BLaER1 treated with 17β-estradiol and CSF1 and Interleukin-3, amounts not matched to agents 10 nM and 100 nM (cell line): ENCODE measurements around the gene COA1.
"Not testable (repeated sequence)": the region's sequence is repeated elsewhere in the genome, so short reads cannot be mapped to it uniquely, and the experiment has no call there.

Source experiments
- H3K27ac ChIP-seq, 11 experiments: shearing (Covaris generic); formaldehyde crosslinking; 2 replicates each; pipeline ENCODE4 v1.8.1; 2022
- H3K27me3 ChIP-seq, 11 experiments: shearing (Covaris generic); formaldehyde crosslinking; 2 replicates each; pipeline ENCODE4 v1.8.1; 2022
- H3K36me3 ChIP-seq, 11 experiments: shearing (Covaris generic); formaldehyde crosslinking; 2 replicates each; pipeline ENCODE4 v1.8.1; 2022
- H3K4me1 ChIP-seq, 10 experiments: shearing (Covaris generic); formaldehyde crosslinking; 2 replicates each; pipeline ENCODE4 v1.8.1; 2022
- H3K4me2 ChIP-seq, 11 experiments: shearing (Covaris generic); formaldehyde crosslinking; 2 replicates each; pipeline ENCODE4 v1.8.1; 2022
- H3K4me3 ChIP-seq, 10 experiments: shearing (Covaris generic); formaldehyde crosslinking; 2 replicates each; pipeline ENCODE4 v1.8.1; 2022
- H3K9ac ChIP-seq, 11 experiments: shearing (Covaris generic); formaldehyde crosslinking; 2 replicates each; pipeline ENCODE4 v1.8.1; 2022
- H3K9me3 ChIP-seq, 11 experiments: shearing (Covaris generic); formaldehyde crosslinking; replicated peaks in 1 of 11; 2 replicates each; pipeline ENCODE4 v1.8.1; 2022
- H4K20me1 ChIP-seq, 11 experiments: shearing (Covaris generic); formaldehyde crosslinking; 2 replicates each; pipeline ENCODE4 v1.8.1; 2022
- Cebpa-rat ChIP-seq, 11 experiments: shearing (Covaris generic); IDR thresholded peaks; 2 replicates each; pipeline ENCODE4 v1.8.1; 2022

Gene COA1

GRCh38 chr7:43612599-43613589 lies 116.4 kb downstream of the COA1 start:
- H3K4me3 ChIP-seq, result no peak overlapping the region
- no peak overlapping the region for H3K9ac ChIP-seq
- H3K36me3 ChIP-seq, result peaks cover 72 to 100% (median 81%) of the 10 kb centered on the region in 11 experiments
- H3K27ac ChIP-seq, result no peak overlapping the region
- no peak for TF ChIP-seq Cebpa-rat (IDR thresholded peaks at IDR 0.05)
- no peaks in the 10 kb centered on the region for H3K4me1 ChIP-seq
- 0 out of 22 replicates have a peak, but pooled peaks cover 0 to 5% (median 0%) of the 10 kb centered on the region in 11 experiments for H3K9me3 ChIP-seq
- H4K20me1 ChIP-seq, result peaks cover 0 to 53% (median 0%) of the 10 kb centered on the region in 11 experiments; a peak in 4 of 22 replicates
- H3K27me3 ChIP-seq, result no peaks in the 10 kb centered on the region
- H3K4me2 ChIP-seq, result no peak overlapping the region

- Histone ChIP-seq H3K9me3 (0 out of 22 replicates have a peak, but pooled peaks cover 0 to 5% (median 0%) of the 10 kb centered on the region in 11 experiments), H3K27me3 (no peaks in the 10 kb centered on the region), H3K4me3 (no peak overlapping the region), H3K36me3 (peaks cover 68 to 100% (median 79%) of the 10 kb centered on the region in 11 experiments), H3K4me1 (no peaks in the 10 kb centered on the region), H3K27ac (no peak overlapping the region), H3K4me2 (no peak overlapping the region), H3K9ac (no peak overlapping the region), H4K20me1 (peaks cover 0 to 47% (median 0%) of the 10 kb centered on the region in 11 experiments; a peak in 4 of 22 replicates)
- TF ChIP-seq Cebpa-rat (IDR thresholded peaks at IDR 0.05), result no peak
Observed at GRCh38 chr7:43612128-43612527, 117.2 kb downstream of the COA1 start.

DNA sequence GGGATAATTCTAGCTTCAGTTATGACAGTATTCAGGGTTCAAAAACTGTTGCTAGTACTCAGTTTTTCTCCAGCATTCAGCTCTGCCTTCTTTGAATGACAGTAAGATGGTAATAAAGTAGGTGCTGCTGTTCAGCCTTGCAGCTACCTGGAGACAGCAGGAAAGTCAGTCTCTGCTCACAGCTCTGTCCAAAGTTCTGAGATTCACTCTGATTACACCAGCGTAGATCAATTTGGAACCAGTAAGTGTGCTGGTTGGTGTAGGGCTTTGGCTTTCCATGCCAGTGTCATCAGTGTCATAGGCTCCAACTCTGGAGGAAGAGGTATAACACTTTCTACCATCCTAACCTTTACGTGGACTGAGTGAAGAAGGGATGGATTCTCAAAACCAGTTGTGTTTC lies 120.2 kb downstream of the COA1 start:
- H4K20me1 ChIP-seq, result peaks cover 0 to 52% (median 6%) of the 10 kb centered on the region in 11 experiments; a peak in 10 of 22 replicates
- no peaks in the 10 kb centered on the region for H3K4me1 ChIP-seq
- H3K27me3 ChIP-seq, result no peaks in the 10 kb centered on the region
- H3K9ac ChIP-seq, result no peak overlapping the region
- H3K36me3 ChIP-seq, result peaks cover 46 to 87% (median 66%) of the 10 kb centered on the region in 11 experiments
- no peak overlapping the region for H3K4me2 ChIP-seq
- no peak overlapping the region for H3K4me3 ChIP-seq
- no peak overlapping the region for H3K27ac ChIP-seq
- TF ChIP-seq Cebpa-rat (IDR thresholded peaks at IDR 0.05), result no peak
- no peaks in the 10 kb centered on the region for H3K9me3 ChIP-seq

DNA sequence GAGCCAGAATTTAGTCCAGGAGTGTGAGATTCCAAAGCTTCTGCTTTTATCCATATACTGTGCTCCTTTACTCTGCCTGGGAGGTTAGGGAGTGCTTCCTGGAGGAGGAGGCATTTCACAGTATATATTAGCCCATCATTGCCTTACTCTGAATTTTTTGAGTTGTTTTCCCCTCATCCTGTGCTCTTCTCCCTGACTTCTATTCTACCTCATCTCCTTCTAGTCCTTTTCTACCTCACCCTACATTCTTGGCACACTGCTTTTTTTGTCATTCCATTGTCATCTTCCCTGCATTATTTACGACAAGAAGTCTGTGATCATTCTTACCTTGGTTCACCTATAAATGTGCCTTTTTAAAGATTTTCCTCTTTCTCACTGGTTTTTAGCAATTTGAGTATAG lies 125.1 kb downstream of the COA1 start:
- no peaks in the 10 kb centered on the region for H3K27me3 ChIP-seq
- H3K4me2 ChIP-seq, result no peak overlapping the region
- H3K27ac ChIP-seq, result no peak overlapping the region
- no peak overlapping the region for H3K9ac ChIP-seq
- TF ChIP-seq Cebpa-rat (IDR thresholded peaks at IDR 0.05), result no peak
- no peaks in the 10 kb centered on the region; a peak in 1 of 20 replicates for H3K4me1 ChIP-seq
- no peak overlapping the region for H3K4me3 ChIP-seq
- peaks cover 19 to 83% (median 48%) of the 10 kb centered on the region in 11 experiments for H3K36me3 ChIP-seq
- peaks cover 0 to 70% (median 16%) of the 10 kb centered on the region in 11 experiments; a peak in 10 of 22 replicates for H4K20me1 ChIP-seq
- no peaks in the 10 kb centered on the region for H3K9me3 ChIP-seq

GRCh38 chr7:43602256-43602655 lies 127.1 kb downstream of the COA1 start:
- Histone ChIP-seq H3K4me3 (no peak overlapping the region), H3K36me3 (peaks cover 29 to 83% (median 50%) of the 10 kb centered on the region in 11 experiments), H3K9ac (no peak overlapping the region), H3K4me2 (no peak overlapping the region), H3K27me3 (no peaks in the 10 kb centered on the region), H3K27ac (no peak overlapping the region), H3K9me3 (no peaks in the 10 kb centered on the region), H3K4me1 (no peaks in the 10 kb centered on the region; a peak in 1 of 20 replicates), H4K20me1 (peaks cover 0 to 66% (median 16%) of the 10 kb centered on the region in 11 experiments; a peak in 12 of 22 replicates)
- TF ChIP-seq Cebpa-rat (IDR thresholded peaks at IDR 0.05), result no peak

DNA sequence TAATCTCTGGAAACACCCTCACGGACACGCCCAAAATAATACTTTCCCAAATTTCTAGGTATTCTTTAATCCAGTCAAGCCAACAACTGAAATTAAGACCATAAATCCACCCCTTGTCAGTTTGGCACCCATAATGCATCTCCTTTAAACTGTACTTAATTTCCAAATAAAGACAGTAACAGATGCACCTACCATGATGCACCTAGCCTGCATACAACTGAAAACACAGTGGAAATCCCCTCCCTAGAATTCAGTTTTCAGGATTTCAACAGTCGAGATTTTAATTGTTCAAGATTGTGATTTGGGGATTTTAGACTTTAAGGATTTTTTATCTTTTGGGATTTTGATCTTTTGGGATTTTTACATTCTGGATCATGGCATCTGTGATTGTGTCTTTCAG lies 129.3 kb downstream of the COA1 start:
- no peak for TF ChIP-seq Cebpa-rat (IDR thresholded peaks at IDR 0.05)
- no peak overlapping the region for H3K4me3 ChIP-seq
- peaks cover 0 to 72% (median 26%) of the 10 kb centered on the region in 11 experiments; a peak in 11 of 22 replicates for H4K20me1 ChIP-seq
- no peak overlapping the region for H3K27ac ChIP-seq
- no peaks in the 10 kb centered on the region for H3K9me3 ChIP-seq
- H3K9ac ChIP-seq, result no peak overlapping the region
- no peaks in the 10 kb centered on the region for H3K27me3 ChIP-seq
- peaks cover 40 to 89% (median 63%) of the 10 kb centered on the region in 11 experiments for H3K36me3 ChIP-seq
- H3K4me2 ChIP-seq, result no peak overlapping the region
- H3K4me1 ChIP-seq, result no peaks in the 10 kb centered on the region; a peak in 1 of 20 replicates

GRCh38 chr7:43596426-43596825 lies 132.9 kb downstream of the COA1 start:
- H3K4me3 ChIP-seq, H3K4me1 ChIP-seq, H3K9ac ChIP-seq, H3K27ac ChIP-seq, H3K4me2 ChIP-seq, H3K9me3 ChIP-seq, H3K27me3 ChIP-seq: not testable (repeated sequence)
- Histone ChIP-seq H4K20me1 (peaks cover 13 to 72% (median 41%) of the 10 kb centered on the region in 11 experiments; a peak in 20 of 22 replicates), H3K36me3 (peaks cover 40 to 56% (median 51%) of the 10 kb centered on the region in 11 experiments)

DNA sequence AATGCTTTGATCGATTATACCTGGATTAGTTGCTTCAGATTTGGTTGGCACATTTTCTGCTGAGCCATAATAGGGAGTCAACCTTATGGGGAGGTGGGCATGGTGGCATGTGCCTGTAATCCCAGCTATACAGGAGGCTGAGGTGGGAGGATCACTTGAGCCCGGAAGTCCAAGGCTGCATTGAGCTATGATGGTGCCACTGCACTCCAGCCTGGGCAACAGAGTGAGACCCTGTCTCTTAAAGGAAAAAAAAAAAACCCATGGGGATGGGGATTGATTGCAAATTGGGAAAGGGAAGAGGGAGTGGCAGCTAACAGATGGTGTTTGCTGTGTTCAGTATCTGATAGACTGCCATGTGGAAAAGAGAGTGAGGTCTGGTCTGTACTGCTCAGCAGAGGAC lies 135.3 kb downstream of the COA1 start:
- no peak for TF ChIP-seq Cebpa-rat (IDR thresholded peaks at IDR 0.05)
- Histone ChIP-seq H4K20me1 (peaks cover 28 to 84% (median 64%) of the 10 kb centered on the region in 11 experiments; a peak in 21 of 22 replicates), H3K27ac (no peak overlapping the region), H3K4me1 (peaks cover 0 to 10% (median 4%) of the 10 kb centered on the region in 10 experiments; a peak in 2 of 20 replicates), H3K9me3 (no peaks in the 10 kb centered on the region), H3K36me3 (peaks cover 28 to 37% (median 33%) of the 10 kb centered on the region in 11 experiments), H3K9ac (no peak overlapping the region), H3K4me2 (no peak overlapping the region), H3K4me3 (no peak overlapping the region), H3K27me3 (no peaks in the 10 kb centered on the region)

- Histone ChIP-seq H3K4me1 (peaks cover 0 to 10% (median 4%) of the 10 kb centered on the region in 10 experiments; a peak in 2 of 20 replicates), H3K27ac (no peak overlapping the region), H4K20me1 (peaks cover 38 to 94% (median 74%) of the 10 kb centered on the region in 11 experiments; a peak in 21 of 22 replicates), H3K4me3 (no peak overlapping the region), H3K36me3 (peaks cover 17 to 27% (median 24%) of the 10 kb centered on the region in 11 experiments), H3K27me3 (no peaks in the 10 kb centered on the region), H3K9me3 (no peaks in the 10 kb centered on the region), H3K9ac (no peak overlapping the region), H3K4me2 (no peak overlapping the region)
- no peak for TF ChIP-seq Cebpa-rat (IDR thresholded peaks at IDR 0.05)
Observed at GRCh38 chr7:43593010-43593409, 136.3 kb downstream of the COA1 start.
